ENCODE results near the gene NDUFV2.

Gene NDUFV2

DNA sequence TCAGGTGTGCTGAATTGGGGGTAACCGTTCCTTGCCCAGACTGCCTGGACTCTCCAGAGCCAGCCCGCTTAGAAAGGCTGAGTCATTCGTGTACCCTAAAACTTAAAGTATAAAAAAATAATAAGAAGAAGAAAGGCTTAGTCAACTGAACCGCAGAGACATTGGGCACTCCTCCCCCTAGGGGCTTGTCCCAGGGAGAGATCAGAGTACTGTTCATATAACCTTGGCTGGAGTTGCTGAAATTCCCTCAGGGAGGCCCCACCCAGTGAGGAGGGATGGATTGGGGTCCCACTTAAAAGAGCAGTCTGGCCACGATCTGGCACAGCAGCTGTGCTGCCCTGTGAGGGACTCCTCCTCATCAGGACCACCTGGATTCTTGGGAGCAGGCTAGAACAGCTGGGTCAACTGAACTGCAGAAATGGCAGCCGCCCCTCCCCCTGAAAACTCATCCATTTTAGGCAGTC, 71.3 kb downstream of the NDUFV2 start:
- TF ChIP-seq, protein P1, sequence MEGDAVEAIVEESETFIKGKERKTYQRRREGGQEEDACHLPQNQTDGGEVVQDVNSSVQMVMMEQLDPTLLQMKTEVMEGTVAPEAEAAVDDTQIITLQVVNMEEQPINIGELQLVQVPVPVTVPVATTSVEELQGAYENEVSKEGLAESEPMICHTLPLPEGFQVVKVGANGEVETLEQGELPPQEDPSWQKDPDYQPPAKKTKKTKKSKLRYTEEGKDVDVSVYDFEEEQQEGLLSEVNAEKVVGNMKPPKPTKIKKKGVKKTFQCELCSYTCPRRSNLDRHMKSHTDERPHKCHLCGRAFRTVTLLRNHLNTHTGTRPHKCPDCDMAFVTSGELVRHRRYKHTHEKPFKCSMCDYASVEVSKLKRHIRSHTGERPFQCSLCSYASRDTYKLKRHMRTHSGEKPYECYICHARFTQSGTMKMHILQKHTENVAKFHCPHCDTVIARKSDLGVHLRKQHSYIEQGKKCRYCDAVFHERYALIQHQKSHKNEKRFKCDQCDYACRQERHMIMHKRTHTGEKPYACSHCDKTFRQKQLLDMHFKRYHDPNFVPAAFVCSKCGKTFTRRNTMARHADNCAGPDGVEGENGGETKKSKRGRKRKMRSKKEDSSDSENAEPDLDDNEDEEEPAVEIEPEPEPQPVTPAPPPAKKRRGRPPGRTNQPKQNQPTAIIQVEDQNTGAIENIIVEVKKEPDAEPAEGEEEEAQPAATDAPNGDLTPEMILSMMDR (IDR thresholded peaks at IDR 0.05; ENCODE audit: insufficient read depth, missing control alignments): no peak
- FAIRE-seq (no peak), DNase-seq (ENCODE audit: insufficient read length, low spot score) (no peak)

DNA sequence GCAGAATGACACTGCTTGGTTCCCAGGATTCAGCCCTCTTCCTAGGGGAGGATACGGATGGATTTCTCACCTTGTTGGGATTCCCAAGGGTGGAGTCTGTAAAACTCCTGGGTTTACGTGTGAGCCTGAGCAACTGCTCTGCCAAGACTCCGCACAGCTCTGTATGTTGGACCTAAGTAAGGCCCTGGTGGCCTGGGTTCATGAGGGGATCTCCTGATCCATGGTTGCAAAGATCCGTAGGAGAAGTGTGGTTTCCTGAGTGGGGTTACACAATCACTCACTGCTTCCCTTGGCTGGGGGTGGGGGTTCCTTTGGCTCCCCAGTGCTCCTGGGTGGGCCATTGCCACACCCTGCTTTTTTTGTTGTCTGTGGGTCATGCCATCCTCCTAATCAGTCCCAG, 71.8 kb downstream of the NDUFV2 start:
- TF ChIP-seq, protein P1 (IDR thresholded peaks at IDR 0.05; ENCODE audit: insufficient read depth, missing control alignments): no peak
- DNase-seq (ENCODE audit: insufficient read length, low spot score): no peak
- no peak for FAIRE-seq

DNA sequence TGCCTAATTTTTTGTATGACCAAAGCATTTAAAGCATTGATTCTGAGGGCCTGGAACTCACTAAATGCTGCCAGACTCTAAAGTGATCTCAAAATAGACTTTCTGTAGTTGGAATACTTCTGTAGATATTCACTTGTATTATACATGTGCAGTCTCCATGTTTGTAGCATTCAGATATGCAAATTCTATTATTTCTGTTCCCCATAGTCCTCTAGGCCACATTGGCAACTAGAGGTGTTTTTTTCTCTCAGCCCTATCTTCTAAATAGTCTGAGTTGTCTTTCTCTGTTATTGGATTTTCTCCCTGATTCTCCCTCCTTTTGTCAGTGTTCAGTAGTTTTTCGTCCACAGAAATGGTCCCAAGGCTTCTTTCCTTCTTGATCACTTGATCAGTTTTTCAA, 72.6 kb downstream of the NDUFV2 start:
- no peak for FAIRE-seq
- no peak for DNase-seq (ENCODE audit: insufficient read length, low spot score)
- TF ChIP-seq, protein P1 (IDR thresholded peaks at IDR 0.05; ENCODE audit: insufficient read depth, missing control alignments): no peak

DNA sequence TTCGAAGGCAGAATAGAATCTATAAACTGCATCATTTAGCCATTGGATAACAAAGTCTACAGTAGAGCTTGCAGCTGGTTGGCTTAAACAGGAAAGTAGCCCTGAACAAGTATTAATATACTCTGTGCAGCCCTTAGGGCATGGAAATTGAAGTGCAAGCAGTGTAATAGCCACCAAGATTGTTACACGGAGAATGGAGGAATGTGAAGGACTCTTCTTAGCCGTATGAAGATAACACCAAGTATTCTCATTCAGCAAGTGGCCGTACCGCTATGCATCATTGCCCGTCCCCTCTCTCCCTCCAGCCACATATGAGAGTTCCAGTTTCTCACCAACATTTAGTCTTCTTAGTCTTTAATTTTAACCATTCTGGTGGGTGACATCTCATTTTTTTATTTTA, 74.5 kb downstream of the NDUFV2 start:
- FAIRE-seq (no peak), DNase-seq (ENCODE audit: insufficient read length, low spot score) (no peak)
- TF ChIP-seq, protein P1 (IDR thresholded peaks at IDR 0.05; ENCODE audit: insufficient read depth, missing control alignments): no peak

DNA sequence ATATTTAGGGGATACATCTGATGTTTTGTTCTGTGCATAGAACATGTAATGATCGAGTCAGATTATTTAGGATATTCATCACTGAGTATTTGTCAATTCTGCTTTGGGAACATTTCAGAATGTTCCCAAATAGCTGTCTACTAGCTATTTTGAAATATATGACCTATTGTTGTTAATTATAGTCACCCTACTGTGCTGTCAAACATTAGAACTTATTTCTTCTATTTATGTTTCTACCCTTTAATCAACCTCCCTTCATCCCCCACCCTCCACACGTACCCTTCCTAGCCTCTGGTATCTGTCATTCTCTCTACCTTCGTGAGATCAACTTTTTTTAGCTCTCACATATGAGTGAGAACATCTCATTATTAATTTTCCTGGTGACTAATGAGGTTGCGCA, 75.0 kb downstream of the NDUFV2 start:
- FAIRE-seq: peak; percentile 32
- no peak for DNase-seq (ENCODE audit: insufficient read length, low spot score)
- TF ChIP-seq, protein P1 (IDR thresholded peaks at IDR 0.05; ENCODE audit: insufficient read depth, missing control alignments): no peak

DNA sequence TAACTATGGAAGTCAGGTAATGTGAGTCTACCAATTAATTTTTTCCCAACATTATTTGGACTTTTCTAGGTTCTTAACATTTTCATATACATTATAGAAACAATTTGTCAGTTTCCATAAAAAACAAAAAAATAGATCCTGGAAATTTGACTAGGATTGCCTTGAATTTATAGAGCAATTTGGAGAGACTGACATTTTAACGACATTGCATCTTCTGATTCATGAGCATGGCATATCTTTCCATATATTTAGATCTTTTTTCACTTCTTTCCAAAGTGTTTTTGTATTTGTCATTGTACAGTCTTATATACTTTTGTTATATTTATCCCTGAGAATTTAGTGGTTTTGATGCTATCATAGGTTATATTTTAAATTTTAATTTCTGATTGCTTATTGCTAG, 76.1 kb downstream of the NDUFV2 start:
- FAIRE-seq (peak; percentile 32), DNase-seq (ENCODE audit: insufficient read length, low spot score) (no peak)
- TF ChIP-seq, protein P1 (IDR thresholded peaks at IDR 0.05; ENCODE audit: insufficient read depth, missing control alignments): no peak

DNA sequence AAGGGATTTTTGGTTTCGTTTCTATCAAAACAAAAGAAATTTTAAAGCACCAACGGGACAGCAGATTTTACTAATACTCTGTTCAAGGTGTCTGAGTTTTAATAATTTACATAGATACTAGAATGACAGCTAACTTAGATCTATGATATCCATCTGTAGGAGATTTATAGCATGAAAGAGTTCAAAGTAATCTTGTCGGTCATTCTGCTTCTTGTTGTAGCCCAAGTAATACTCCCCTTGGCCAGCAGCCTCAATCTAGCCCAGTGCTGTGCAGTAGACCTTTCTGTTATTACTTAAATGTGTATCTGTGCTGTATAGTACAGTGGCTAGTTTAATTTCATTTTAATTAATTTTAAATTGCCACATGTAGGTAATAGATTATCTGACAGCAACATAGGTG, 78.8 kb downstream of the NDUFV2 start:
- DNase-seq (ENCODE audit: insufficient read length, low spot score): no peak
- FAIRE-seq: no peak
- TF ChIP-seq, protein P1 (IDR thresholded peaks at IDR 0.05; ENCODE audit: insufficient read depth, missing control alignments): no peak

Measured in D721Med (cell line).